DND-41 (cell line): ENCODE measurements around the gene SNUPN.
A peak's percentile ranks its signal among the peaks of the same experiment; 100 is the strongest.

ENCODE experiments used
- ATAC-seq: fragments of 200-7000 bp; cut with Tn5 transposase; 3 replicates; pipeline ENCODE4 v1.9.1; 2021; ENCODE audit warnings: low read depth; ENCODE audit not compliant: insufficient read depth
- DNase-seq: peaks from one replicate; pipeline ENCODE4 v3.0.0-alpha.2; 2020
- H2AFZ ChIP-seq: 2 replicates; pipeline ENCODE4 v1.6.0; 2012; ENCODE audit warnings: low read depth, low read length
- H3K27ac ChIP-seq: 2 replicates; pipeline ENCODE4 v1.5.1; 2012; ENCODE audit warnings: low read length, inconsistent platforms
- H3K27me3 ChIP-seq: fragments of 200-600 bp; sonication (generic); 2 replicates; pipeline ENCODE4 v1.6.0; 2012; ENCODE audit warnings: low read length, mild to moderate bottlenecking, inconsistent platforms; ENCODE audit not compliant: insufficient read depth, poor library complexity
- H3K36me3 ChIP-seq: 2 replicates; pipeline ENCODE4 v1.5.1; 2012; ENCODE audit warnings: low read length, inconsistent platforms; ENCODE audit not compliant: insufficient read depth
- H3K4me1 ChIP-seq: 2 replicates; pipeline ENCODE4 v1.5.1; 2012; ENCODE audit warnings: mild to moderate bottlenecking, low read length; ENCODE audit not compliant: insufficient read depth
- H3K4me2 ChIP-seq: 2 replicates; pipeline ENCODE4 v1.6.0; 2012; ENCODE audit warnings: mild to moderate bottlenecking, moderate library complexity, low read length, inconsistent platforms; ENCODE audit not compliant: insufficient read depth
- H3K4me3 ChIP-seq, 2 experiments: fragments of 200-600 bp in 1 of 2; shearing (Covaris generic) in 1 of 2; 2 replicates each; pipeline ENCODE4 v1.5.1; 2012 to 2016; ENCODE audit warnings: inconsistent platforms in 2 of 2, low read length in 2 of 2, mild to moderate bottlenecking in 2 of 2, low read depth in 1 of 2, moderate library complexity in 1 of 2
- H3K79me2 ChIP-seq: 2 replicates; pipeline ENCODE4 v1.6.0; 2012; ENCODE audit warnings: low read length, inconsistent platforms; ENCODE audit not compliant: insufficient read depth
- H3K9ac ChIP-seq: 2 replicates; pipeline ENCODE4 v1.6.0; 2012; ENCODE audit warnings: low read depth, mild to moderate bottlenecking, inconsistent platforms, low read length, moderate library complexity
- H3K9me3 ChIP-seq: 2 replicates; pipeline ENCODE4 v1.5.1; 2012; ENCODE audit warnings: low read length, moderate library complexity, mild to moderate bottlenecking, inconsistent platforms; ENCODE audit not compliant: insufficient read depth, severe bottlenecking
- H4K20me1 ChIP-seq: 2 replicates; pipeline ENCODE4 v1.6.0; 2012; ENCODE audit warnings: low read length; ENCODE audit not compliant: insufficient read depth
- CTCF ChIP-seq: IDR thresholded peaks from 2 replicates; pipeline ENCODE4 v1.5.1; 2012; ENCODE audit warnings: borderline replicate concordance, low read length, moderate library complexity, mild to moderate bottlenecking; ENCODE audit not compliant: poor library complexity, severe bottlenecking; ENCODE audit errors: extremely low read depth
- EZH2 ChIP-seq: IDR thresholded peaks from 3 replicates; pipeline ENCODE4 v1.6.1; 2012; ENCODE audit warnings: borderline replicate concordance, low read depth, mild to moderate bottlenecking, moderate library complexity, low read length, inconsistent platforms; ENCODE audit not compliant: severe bottlenecking

SNUPN gene

DNA sequence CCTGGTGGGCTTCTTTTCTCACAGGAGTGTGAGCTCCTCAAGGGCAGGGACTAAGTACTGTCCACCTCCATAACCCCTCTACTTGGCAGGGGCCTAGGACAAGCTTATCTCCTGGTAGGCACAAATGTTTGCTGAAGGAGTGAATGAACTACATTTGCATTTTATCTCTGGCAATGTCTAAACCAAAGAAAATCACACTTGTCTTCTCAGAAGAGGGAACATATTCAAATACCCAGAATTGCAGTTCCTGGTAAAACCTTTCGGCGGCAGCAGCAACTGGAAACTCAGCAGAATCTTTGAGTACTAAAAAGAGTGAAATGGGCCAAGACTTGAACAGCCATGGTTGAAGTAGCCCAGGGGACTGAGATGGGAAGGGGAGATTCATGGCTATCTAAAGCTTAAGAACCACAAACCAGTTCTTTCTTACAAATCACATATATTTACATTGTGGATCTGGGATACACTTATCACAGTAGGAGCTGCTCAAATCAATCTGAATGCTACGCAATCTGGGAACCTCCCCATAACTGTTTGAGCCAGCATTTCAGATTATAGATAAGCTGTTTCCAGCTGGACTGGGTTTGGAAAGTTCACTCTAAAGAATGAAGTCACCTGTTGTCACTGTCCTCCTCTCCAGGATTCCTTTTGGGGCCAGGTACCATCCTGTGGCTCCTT, 27.7 kb downstream of the SNUPN start:
- H3K27ac ChIP-seq: peak overlapping the region; percentile 35; the same call in 1 of the 2 replicates
- no peak overlapping the region for H3K9ac ChIP-seq
- no peaks in the 10 kb centered on the region for H3K9me3 ChIP-seq
- no peak overlapping the region for H2AFZ ChIP-seq
- no peaks in the 10 kb centered on the region for H3K79me2 ChIP-seq
- H3K4me1 ChIP-seq: peaks cover 15% of the 10 kb centered on the region
- ATAC-seq: peak; percentile 59
- no peak overlapping the region for H3K4me3 ChIP-seq
- H3K27me3 ChIP-seq: no peaks in the 10 kb centered on the region
- H3K36me3 ChIP-seq: peaks cover 59% of the 10 kb centered on the region
- DNase-seq: peak; percentile 45
- no peak for TF ChIP-seq EZH2
- peak; percentile 49 for TF ChIP-seq CTCF
- H4K20me1 ChIP-seq: no peaks in the 10 kb centered on the region
- no peak overlapping the region for H3K4me2 ChIP-seq

- no peaks in the 10 kb centered on the region for H3K79me2 ChIP-seq
- H2AFZ ChIP-seq: no peak overlapping the region
- no peak overlapping the region for H3K9ac ChIP-seq
- peak overlapping the region; percentile 35; the same call in 1 of the 2 replicates for H3K27ac ChIP-seq
- DNase-seq: no peak
- H3K36me3 ChIP-seq: peaks cover 56% of the 10 kb centered on the region
- H3K4me3 ChIP-seq: no peak overlapping the region
- ATAC-seq: no peak
- no peaks in the 10 kb centered on the region for H3K9me3 ChIP-seq
- H3K4me2 ChIP-seq: no peak overlapping the region
- H3K4me1 ChIP-seq: peaks cover 15% of the 10 kb centered on the region
- no peaks in the 10 kb centered on the region for H4K20me1 ChIP-seq
- no peak for TF ChIP-seq EZH2
- TF ChIP-seq CTCF: no peak
- H3K27me3 ChIP-seq: no peaks in the 10 kb centered on the region
Observed at GRCh38 chr15:75596703-75597345, 28.7 kb downstream of the SNUPN start.

- Histone ChIP-seq H3K27me3 (no peaks in the 10 kb centered on the region), H4K20me1 (no peaks in the 10 kb centered on the region), H3K36me3 (peaks cover 48% of the 10 kb centered on the region), H3K9ac (no peak overlapping the region), H3K4me1 (peaks cover 15% of the 10 kb centered on the region), H3K4me3 (no peak overlapping the region), H2AFZ (no peak overlapping the region), H3K79me2 (no peaks in the 10 kb centered on the region), H3K27ac (no peak overlapping the region), H3K9me3 (no peaks in the 10 kb centered on the region), H3K4me2 (no peak overlapping the region)
- TF ChIP-seq CTCF (no peak), EZH2 (no peak)
- ATAC-seq (no peak), DNase-seq (no peak)
Observed at GRCh38 chr15:75594276-75594675, 31.2 kb downstream of the SNUPN start.
